Chondrocyte (in vitro differentiated cells): Measurements from ENCODE around the gene NUPR1. TPM values are rescaled to one million over a fixed set of nuclear protein-coding genes. Genes with fewer than 3 reads are reported as not detected.

Experiments used
- DNase-seq: peaks from one replicate; pipeline ENCODE4 v3.0.0; 2021; ENCODE audit warnings: mixed read lengths, low spot score
- H3K27ac Mint-ChIP-seq: one replicate; pipeline ENCODE4 v1.8.0; 2021; ENCODE audit warnings: mild to moderate bottlenecking, moderate library complexity, mixed read lengths; ENCODE audit not compliant: unreplicated experiment
- H3K27me3 Mint-ChIP-seq: 2 replicates; pipeline ENCODE4 v1.8.0; 2021; ENCODE audit warnings: low read depth, mixed read lengths
- H3K36me3 Mint-ChIP-seq: 2 replicates; pipeline ENCODE4 v1.8.0; 2021; ENCODE audit warnings: low read depth, mixed read lengths
- H3K4me1 Mint-ChIP-seq: 2 replicates; pipeline ENCODE4 v1.8.0; 2021; ENCODE audit warnings: low read depth, mild to moderate bottlenecking, mixed read lengths
- H3K4me3 Mint-ChIP-seq: one replicate; pipeline ENCODE4 v1.8.0; 2021; ENCODE audit warnings: mild to moderate bottlenecking, moderate library complexity, mixed read lengths; ENCODE audit not compliant: unreplicated experiment
- H3K9me3 Mint-ChIP-seq: 2 replicates; pipeline ENCODE4 v1.8.0; 2021; ENCODE audit warnings: low read depth, mixed read lengths
- total RNA-seq: library from RNA; stranded (reverse); gene quantifications from 3 replicates; pipeline ENCODE4 v1.2.1, GENCODE V29; 2021
- TF ChIP-seq, protein P1 (sequence below): fragments of 200-600 bp; sonication (generic); IDR thresholded peaks from 2 replicates; pipeline ENCODE4 v1.5.0; 2021; ENCODE audit warnings: antibody characterized with exemption, mild to moderate bottlenecking, moderate library complexity

Gene NUPR1
- total RNA-seq, 1 donor from 2014 or later: 289 TPM

DNA sequence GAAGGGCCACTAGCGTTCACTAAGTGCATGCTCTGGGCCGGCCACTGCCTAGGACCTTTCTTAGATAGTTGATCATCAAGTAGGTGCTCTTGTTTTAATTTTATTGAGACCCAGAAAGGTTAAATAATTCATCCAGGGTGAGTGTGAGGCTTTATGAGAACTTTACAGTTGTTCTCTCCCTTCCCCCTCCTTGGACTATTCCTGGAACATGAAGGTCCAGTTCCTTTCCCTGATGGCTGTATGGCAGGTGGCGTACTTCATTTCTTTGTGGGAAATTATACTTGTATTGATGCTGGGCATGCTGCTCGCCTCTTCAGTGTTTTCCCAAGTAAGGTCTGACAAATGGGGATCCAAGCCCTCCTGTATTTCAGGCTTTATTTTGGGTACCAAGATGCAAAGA is 23.4 kb upstream of the NUPR1 start:
- Mint-ChIP-seq H3K4me1 (no peaks in the 10 kb centered on the region), H3K36me3 (peaks cover 15% of the 10 kb centered on the region), H3K4me3 (no peak overlapping the region), H3K27me3 (no peaks in the 10 kb centered on the region), H3K9me3 (peaks cover 2% of the 10 kb centered on the region), H3K27ac (no peak overlapping the region)
- TF ChIP-seq, protein P1, sequence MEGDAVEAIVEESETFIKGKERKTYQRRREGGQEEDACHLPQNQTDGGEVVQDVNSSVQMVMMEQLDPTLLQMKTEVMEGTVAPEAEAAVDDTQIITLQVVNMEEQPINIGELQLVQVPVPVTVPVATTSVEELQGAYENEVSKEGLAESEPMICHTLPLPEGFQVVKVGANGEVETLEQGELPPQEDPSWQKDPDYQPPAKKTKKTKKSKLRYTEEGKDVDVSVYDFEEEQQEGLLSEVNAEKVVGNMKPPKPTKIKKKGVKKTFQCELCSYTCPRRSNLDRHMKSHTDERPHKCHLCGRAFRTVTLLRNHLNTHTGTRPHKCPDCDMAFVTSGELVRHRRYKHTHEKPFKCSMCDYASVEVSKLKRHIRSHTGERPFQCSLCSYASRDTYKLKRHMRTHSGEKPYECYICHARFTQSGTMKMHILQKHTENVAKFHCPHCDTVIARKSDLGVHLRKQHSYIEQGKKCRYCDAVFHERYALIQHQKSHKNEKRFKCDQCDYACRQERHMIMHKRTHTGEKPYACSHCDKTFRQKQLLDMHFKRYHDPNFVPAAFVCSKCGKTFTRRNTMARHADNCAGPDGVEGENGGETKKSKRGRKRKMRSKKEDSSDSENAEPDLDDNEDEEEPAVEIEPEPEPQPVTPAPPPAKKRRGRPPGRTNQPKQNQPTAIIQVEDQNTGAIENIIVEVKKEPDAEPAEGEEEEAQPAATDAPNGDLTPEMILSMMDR: no peak
- no peak for DNase-seq

DNA sequence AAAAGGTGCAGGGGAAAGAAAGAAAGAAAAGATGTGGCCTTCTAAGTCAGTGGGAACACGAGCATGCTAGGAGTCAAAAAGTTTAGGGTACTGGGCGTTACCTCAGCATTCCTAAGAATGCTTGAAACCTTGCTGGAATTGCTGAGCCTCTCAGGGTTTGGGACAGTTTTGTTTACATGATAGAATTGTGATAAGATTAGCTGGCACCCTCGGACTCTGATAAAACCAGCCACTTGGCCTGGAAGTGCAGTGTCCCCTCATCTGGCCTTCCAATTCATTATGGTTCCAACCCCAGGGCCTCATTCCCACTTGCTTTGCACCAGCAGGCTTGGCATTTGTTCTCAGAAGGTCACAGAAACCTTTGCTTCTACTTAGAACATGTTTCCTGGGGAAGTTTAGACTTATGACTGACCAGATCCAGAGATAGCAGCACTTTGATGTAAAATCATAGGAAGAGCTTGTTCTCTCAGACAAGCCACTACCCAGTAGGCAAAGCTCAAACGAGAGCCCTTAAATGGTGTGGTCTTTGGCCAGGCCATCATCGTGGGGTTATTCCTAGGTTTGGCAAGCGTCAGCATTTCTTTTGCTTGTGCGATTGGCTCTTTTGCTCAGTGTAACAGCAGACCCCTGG is 22.9 kb upstream of the NUPR1 start:
- H3K36me3 Mint-ChIP-seq: peaks cover 16% of the 10 kb centered on the region
- no peaks in the 10 kb centered on the region for H3K4me1 Mint-ChIP-seq
- DNase-seq: no peak
- H3K4me3 Mint-ChIP-seq: no peak overlapping the region
- H3K27ac Mint-ChIP-seq: no peak overlapping the region
- H3K27me3 Mint-ChIP-seq: no peaks in the 10 kb centered on the region
- H3K9me3 Mint-ChIP-seq: no peaks in the 10 kb centered on the region
- TF ChIP-seq, protein P1: no peak

DNA sequence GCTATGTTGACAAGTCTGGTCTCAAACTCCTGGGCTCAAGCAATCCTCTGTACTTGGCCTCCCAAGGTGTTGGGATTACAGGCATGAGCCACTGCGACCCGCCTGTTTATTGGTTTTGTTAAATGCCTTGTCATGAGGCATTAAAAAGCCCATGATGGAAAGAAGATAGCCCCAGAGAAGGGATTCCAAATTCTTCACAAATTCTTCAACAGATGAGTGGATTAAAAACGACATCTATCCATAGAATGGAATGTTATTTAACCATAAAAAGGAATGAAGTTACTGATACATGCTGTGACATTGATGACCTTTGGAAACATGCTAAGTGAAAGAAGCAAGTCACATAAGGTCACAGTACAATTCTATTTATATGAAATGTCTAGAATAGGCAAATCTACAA is 19.7 kb upstream of the NUPR1 start:
- Mint-ChIP-seq H3K36me3 (peaks cover 9% of the 10 kb centered on the region), H3K9me3 (no peaks in the 10 kb centered on the region), H3K27ac (no peak overlapping the region), H3K4me3 (no peak overlapping the region), H3K27me3 (no peaks in the 10 kb centered on the region), H3K4me1 (peaks cover 11% of the 10 kb centered on the region)
- TF ChIP-seq, protein P1: no peak
- no peak for DNase-seq

DNA sequence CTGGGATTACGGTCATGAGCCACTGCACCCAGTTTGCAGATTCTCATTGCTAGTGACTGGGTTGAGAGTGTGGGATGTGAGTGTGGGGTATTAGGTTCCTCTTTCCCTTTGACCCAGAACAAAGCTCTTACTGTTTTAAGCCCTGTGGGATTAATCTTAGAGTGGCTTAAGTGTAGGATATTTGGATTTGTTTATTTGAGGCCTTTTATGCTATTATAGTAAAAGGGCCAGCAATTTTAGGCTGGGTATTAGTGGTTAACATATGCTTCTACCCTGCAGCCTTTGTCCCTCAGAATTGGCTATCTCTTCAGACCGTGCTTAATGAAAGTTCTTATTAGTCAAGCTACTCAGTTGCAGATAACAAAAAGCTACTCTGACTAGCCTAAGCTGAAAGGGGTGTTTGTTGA is 18.1 kb upstream of the NUPR1 start:
- peaks cover 9% of the 10 kb centered on the region for H3K36me3 Mint-ChIP-seq
- DNase-seq: no peak
- TF ChIP-seq, protein P1: no peak
- no peak overlapping the region for H3K4me3 Mint-ChIP-seq
- peaks cover 11% of the 10 kb centered on the region for H3K4me1 Mint-ChIP-seq
- H3K27me3 Mint-ChIP-seq: no peaks in the 10 kb centered on the region
- no peak overlapping the region for H3K27ac Mint-ChIP-seq
- H3K9me3 Mint-ChIP-seq: no peaks in the 10 kb centered on the region

DNA sequence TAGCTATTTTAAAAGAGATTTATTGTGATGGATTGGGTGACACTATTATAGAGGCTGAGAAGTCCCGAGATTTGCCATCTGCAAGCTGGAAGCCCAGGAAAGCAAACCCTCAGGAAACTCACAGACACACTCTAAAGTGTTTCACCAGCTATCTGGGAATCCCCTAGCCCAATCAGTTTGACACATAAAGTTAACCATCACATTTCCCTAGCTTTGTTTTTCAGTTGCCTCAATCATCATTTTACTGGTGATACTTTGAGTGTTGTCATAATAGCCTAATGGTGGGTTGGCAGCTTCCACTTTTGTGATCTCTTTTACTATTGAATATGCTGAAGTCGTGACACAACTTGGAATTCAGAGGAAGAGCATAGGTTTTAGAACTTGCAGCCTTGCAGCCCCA is 16.8 kb upstream of the NUPR1 start:
- DNase-seq: no peak
- peaks cover 9% of the 10 kb centered on the region for H3K36me3 Mint-ChIP-seq

More for the DNA sequence above, 16.8 kb upstream of the NUPR1 start:
- Mint-ChIP-seq H3K27me3 (no peaks in the 10 kb centered on the region), H3K9me3 (no peaks in the 10 kb centered on the region), H3K4me3 (no peak overlapping the region), H3K27ac (no peak overlapping the region), H3K4me1 (peaks cover 11% of the 10 kb centered on the region)
- TF ChIP-seq, protein P1: no peak
